K562 treated with DMSO at 1 percent for 48 hours (cell line): ENCODE measurements around the gene SMARCA1. TPM values are rescaled to one million over a fixed set of nuclear protein-coding genes. Genes with fewer than 3 reads are reported as not detected.

ENCODE experiments used
- total RNA-seq: library from RNA; unstranded; fragments of 300-600 nt; gene quantifications from 2 replicates; pipeline ENCODE4 v1.2.3, GENCODE V29; 2022; ENCODE audit warnings: low replicate concordance; ENCODE audit errors: extremely low read depth

The SMARCA1 gene, protein sequence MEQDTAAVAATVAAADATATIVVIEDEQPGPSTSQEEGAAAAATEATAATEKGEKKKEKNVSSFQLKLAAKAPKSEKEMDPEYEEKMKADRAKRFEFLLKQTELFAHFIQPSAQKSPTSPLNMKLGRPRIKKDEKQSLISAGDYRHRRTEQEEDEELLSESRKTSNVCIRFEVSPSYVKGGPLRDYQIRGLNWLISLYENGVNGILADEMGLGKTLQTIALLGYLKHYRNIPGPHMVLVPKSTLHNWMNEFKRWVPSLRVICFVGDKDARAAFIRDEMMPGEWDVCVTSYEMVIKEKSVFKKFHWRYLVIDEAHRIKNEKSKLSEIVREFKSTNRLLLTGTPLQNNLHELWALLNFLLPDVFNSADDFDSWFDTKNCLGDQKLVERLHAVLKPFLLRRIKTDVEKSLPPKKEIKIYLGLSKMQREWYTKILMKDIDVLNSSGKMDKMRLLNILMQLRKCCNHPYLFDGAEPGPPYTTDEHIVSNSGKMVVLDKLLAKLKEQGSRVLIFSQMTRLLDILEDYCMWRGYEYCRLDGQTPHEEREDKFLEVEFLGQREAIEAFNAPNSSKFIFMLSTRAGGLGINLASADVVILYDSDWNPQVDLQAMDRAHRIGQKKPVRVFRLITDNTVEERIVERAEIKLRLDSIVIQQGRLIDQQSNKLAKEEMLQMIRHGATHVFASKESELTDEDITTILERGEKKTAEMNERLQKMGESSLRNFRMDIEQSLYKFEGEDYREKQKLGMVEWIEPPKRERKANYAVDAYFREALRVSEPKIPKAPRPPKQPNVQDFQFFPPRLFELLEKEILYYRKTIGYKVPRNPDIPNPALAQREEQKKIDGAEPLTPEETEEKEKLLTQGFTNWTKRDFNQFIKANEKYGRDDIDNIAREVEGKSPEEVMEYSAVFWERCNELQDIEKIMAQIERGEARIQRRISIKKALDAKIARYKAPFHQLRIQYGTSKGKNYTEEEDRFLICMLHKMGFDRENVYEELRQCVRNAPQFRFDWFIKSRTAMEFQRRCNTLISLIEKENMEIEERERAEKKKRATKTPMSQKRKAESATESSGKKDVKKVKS
- not detected in 2 replicates for total RNA-seq

GRCh38 chrX:129523079-129523911 lies at the start of gene SMARCA1:
Gene SMARCA1, minus strand, starts transcription at chrX:129523490. Its CDS starts 120 bp downstream, at chrX:129523370.

GRCh38 chrX:129540068-129540653 lies 16.9 kb upstream of the SMARCA1 start, which contains the start of gene OCRL:
Gene OCRL, plus strand, starts transcription at chrX:129540259. Its CDS starts 181 bp downstream, at chrX:129540440.

Other genes starting within 250 kb of the SMARCA1 start
- gene OCRL, start 16.8 kb upstream of the SMARCA1 start, total RNA-seq: not detected in 2 replicates
- not detected in 2 replicates for gene APLN, start 131.5 kb upstream of the SMARCA1 start, total RNA-seq
- not detected in 2 replicates for gene XPNPEP2, start 215.5 kb upstream of the SMARCA1 start, total RNA-seq